NCI-H2081 (cell line): ENCODE data around the gene TAOK1.
A peak's percentile ranks its signal among the peaks of the same experiment; 100 is the strongest.

Experiments used
- DNase-seq, 2 experiments: peaks; one replicate each; lab custom pipeline; 2025; lab: John Stamatoyannopoulos, UW

The TAOK1 gene

DNA sequence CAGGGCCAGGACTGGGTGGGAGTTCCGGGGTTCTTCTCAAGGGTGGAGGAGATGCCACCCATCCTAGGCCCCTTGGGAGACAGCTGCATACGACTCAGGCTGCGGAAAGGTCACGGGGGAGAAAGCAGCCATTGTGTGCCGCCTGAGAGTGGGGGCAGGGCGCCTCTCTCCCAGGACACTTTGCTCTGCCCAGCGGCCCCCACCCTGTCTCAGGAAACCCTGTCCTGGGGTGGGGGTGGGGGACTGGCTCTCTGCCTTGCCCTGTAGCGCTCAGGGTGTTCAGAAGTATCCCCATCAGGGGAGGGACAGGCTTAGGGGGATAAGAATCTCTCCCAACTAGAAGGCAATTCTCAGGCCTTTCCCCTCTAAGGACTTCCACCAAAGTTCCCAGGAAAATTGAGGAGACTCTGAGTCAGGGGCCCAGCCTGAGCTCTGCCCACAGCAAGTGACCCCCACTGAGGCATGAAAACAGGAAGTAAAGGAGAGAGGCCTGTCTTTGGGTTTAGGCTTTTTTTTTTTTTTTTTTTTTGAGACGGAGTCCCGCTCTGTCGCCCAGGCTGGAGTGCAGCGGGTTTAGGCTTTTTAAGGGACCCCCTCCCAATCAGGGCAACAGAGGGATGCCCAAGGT lies 194.4 kb downstream of the TAOK1 start:
- no peak for DNase-seq

- DNase-seq, result no peak
Observed at GRCh38 chr17:29585080-29585751, 195.1 kb downstream of the TAOK1 start.

DNA sequence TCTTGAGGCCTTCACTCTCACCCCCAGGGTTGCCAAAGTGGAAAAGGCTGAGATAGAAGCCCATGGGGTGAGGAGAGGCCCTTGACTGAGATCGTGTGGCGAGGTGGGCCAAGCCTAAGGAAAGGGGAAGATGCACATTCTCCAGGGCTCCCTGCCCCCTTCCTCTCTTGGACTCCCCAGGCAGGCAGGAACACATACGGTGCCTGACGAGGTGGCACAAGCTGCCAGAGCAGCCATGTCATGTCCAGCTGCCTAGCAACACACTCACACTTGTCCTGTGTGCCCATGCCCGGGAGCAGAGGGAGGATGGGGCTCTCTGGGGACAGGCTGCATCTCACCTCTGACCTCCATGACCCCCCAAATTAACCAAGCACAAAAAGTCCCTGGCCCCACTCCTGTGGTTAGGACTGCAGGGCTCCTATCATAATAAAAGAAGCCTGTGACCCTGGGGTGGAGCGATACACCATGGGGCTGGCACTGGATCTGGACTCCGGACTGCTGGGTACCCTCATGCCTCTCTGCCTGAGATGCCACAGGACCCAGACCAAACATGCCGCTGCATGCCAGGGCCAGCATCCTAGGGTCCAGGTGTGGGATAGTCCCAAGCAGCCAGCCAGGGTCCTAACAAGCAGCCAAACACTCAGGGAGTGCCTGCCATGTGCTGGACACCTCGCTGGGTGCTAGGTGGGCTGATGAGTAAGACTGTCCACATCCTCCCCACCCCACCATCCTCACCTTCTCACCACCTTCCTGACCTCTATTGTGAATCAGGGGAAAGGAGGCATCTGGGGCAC lies 196.7 kb downstream of the TAOK1 start:
- DNase-seq, result no peak

- DNase-seq, result no peak
Observed at GRCh38 chr17:29587591-29587990, 197.4 kb downstream of the TAOK1 start.

DNA sequence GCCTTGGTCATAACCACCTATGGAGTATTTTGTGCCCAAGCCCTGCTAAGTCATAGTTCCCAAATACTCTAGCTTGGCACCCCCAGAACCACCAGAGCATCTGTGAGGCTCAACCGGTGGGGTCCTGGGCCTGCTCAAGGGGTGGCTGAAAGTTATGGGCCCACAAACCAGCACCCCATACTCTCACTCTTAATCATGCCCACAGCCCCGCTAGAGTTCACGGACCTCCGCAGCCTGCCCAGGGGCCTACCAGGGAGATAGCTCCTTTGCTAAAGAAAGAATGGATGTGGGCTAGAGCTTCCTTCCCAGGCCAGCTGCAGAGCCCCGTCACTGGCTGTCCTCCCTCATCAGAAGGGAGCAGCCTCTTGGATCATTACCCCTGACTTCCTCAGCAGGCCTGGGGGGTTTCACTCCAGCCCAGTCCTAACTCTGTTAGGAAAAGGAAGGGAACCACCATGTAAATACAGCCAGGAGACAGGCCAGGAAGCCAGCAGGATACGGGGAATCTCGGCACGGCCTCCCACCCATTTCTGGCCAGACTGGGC lies 197.9 kb downstream of the TAOK1 start:
- DNase-seq, result no peak

- DNase-seq, result peak in 1 of 2 experiments; percentile 27
Observed at GRCh38 chr17:29588562-29589411, 198.6 kb downstream of the TAOK1 start.

DNA sequence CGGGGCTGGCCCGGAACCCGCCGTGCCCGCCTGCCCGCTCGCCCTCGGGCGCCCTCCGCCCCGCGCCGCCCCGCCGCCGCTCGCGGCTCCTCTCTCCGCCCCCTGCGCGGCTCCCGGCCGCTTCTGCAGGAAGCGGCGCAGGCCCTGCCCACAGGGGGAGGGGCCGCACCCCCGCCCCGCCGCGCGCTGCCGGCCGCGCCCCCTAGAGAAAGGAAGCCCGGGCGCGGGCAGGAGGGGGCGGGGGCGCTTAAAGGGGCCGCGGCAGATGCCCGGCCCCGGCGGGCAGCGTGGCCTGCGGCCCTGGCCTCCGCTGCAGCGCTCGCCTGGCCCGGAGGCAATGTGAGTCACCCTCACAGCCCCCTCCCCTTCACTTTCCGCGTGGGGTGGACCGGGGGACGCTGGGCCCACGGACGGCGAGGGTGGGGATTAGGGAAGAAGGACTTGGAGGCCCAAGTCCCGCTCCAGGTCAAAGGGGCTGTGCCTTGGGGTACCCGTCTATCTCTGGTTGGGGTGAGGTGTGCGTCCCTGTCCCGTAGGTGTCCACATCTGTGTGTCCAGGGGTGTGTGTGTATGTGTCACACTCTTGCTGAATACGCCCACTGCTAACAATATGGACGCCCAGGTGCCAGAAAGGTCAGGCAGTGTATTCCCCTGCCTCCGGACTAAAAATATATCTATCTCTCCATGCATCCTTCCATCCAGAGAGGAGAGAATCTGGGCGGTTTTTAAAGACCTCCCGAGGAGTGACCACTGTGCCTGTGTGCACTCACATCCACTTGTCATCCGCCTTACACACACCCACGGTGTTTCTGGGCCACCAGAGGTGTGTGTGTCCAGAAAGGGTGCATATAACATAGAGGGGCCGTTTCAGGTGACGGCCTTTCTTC lies 199.6 kb downstream of the TAOK1 start, which contains the start of gene GIT1:
Gene GIT1 (minus strand): TSS at position 125 of the 887 bp plus-strand sequence. CDS start 270 bp downstream, outside the sequence.
- peak; percentile 77 to 81 for DNase-seq

DNA sequence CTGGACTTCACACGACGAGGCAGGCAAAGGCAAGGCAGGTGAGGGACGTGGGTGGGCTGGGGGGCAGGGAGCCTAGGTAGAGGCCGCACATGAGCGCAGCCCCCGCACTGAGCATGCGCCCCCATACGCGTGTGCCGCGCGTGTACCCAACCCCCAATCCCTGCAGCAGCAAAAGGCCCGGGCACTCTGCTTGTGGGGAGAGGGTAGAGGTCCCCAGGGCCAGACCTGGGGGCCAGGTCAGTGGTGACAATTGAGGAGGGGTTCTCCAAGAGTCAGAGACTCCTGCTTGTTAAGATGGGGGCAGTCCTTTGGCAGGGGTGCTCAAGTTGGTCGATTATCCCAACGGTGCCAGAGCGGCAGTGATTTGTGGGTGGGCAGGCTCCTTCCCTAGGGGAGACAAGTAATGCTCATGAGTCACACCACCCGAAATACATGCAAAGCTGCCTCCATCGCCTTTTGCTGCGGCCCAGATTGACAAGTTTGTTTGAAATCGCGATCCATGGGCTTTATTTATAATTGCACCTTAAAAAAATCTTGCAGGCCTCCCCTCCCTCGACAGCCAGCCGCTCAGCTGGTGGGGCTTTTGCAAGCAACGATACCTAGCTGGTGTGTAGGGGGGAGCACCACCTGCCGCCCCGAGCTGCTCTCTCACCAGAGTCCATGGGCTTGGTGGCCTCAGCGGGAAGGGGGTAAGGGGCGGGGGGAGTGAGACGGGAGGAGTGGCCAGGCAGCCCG lies 200.4 kb downstream of the TAOK1 start:
- DNase-seq, result peak in 1 of 2 experiments; percentile 62

GRCh38 chr17:29591146-29591736 lies 201.1 kb downstream of the TAOK1 start:
- DNase-seq, result peak; percentile 69 to 77

- peak; percentile 79 to 84 for DNase-seq
Observed at GRCh38 chr17:29591737-29592608, 201.8 kb downstream of the TAOK1 start.

DNA sequence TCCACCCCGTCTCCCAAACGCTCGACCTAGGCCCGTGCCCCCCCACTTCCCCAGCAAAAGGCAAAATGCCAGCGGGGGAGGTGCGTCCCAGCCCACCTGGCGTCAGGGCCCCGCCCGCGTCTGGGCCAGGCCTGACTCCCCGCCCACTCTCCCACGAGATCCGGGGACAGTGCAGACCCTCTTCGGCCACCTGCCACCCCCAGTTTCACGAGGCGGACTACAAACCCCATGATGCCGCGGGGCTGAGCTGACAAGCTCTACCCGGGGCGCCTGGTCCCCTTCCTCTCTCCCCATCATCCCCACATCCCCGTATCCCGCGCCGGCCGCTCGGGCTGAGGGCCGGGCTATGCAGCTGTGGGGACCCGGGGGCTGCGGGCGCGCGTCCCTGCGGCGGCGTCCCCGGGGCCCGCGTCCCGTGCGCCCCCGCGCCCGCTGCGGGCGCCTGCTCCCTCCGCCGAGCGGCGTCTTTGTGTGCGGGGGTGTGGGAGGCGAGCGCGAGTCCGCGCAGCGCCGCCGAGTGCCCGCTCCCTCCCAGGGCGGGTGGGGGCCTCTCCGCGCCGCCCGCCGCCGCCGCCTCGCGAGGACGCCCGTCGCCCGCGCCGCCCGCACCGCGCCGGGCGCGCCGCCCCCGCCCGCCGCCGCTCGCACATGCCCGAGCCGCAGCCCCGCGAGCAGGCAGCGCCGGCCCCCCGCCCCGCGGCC lies 202.8 kb downstream of the TAOK1 start, which contains the start of gene ANKRD13B:
Gene ANKRD13B (plus strand): TSS at position 283 of the 702 bp plus-strand sequence. CDS start 490 bp downstream, outside the sequence.
- DNase-seq, result peak; percentile 64 to 69

DNA sequence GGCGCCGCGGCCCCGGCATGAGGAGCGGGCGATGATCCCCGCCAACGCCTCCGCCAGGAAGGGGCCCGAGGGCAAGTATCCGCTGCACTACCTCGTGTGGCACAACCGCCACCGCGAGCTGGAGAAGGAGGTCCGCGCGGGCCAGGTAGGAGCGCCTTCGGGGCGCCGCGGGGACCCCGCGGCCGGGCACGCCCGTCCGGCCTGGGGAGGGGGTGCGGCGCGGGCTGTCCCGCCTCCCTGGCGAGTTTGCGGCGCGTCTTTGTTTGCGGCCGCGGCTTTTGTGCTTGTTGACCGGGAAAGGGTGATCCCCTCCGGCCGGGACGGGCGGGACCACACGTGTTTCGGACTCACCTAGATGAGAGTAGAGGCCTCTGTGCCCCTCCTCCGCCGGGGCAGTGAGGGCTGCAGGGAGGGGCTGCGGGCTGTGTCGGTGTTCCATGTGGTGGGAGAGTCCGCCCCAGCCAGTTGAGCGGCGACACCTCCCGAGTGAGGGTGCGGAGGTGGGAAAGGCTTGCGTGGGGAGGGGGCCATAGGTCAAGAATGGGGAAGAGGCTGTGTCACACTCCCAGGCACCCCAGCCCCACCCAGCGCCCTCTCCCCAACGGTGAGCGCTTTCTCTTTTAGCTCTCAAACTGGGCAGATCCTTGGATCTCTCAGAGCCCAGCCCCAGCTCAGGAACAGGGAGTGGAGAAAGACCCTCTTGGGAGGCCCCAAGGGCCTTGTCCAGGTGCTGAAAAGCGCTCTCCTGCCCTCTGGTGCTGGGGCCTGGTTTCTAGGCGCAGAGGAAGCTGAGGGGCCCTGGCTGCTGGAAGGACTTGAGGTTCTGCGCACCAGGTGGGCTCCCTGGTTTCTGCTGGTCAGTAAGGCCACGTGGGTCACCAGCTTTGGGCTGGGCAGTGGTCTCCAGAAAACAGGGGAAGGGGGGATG lies 203.7 kb downstream of the TAOK1 start:
- DNase-seq, result peak in 1 of 2 experiments; percentile 18

- no peak for DNase-seq
Observed at GRCh38 chr17:29594519-29595090, 204.4 kb downstream of the TAOK1 start.

- DNase-seq, result no peak
Observed at GRCh38 chr17:29595107-29595942, 205.2 kb downstream of the TAOK1 start.
